ENCODE measurements around the gene TMEM59L.
"Not testable (repeated sequence)": the region's sequence is repeated elsewhere in the genome, so short reads cannot be mapped to it uniquely, and the experiment has no call there.

TMEM59L gene

GRCh38 chr19:18612772-18613588 is at the start of gene TMEM59L:
TMEM59L (plus strand) TSS chr19:18612870; CDS start chr19:18612959, 89 bp downstream.
- in situ Hi-C loops (cut with MboI; ENCODE audit: low sequenced_read_pairs): no loop called here

- in situ Hi-C loops (cut with MboI; ENCODE audit: low sequenced_read_pairs): no loop called here
Observed at GRCh38 chr19:18566953-18567352, 45.7 kb upstream of the TMEM59L start.

- in situ Hi-C loops (cut with MboI; ENCODE audit: low sequenced_read_pairs): no loop called here
Observed at GRCh38 chr19:18568367-18568766, 44.3 kb upstream of the TMEM59L start.

GRCh38 chr19:18571564-18572344 is 40.9 kb upstream of the TMEM59L start, which contains the start of gene UBA52:
UBA52 (plus strand) TSS chr19:18571857; CDS start chr19:18573301, 1,444 bp downstream.
- in situ Hi-C loops (cut with MboI; ENCODE audit: low sequenced_read_pairs): no loop called here

- in situ Hi-C loops (cut with MboI; ENCODE audit: low sequenced_read_pairs): no loop called here
Observed at GRCh38 chr19:18574691-18575291, 37.9 kb upstream of the TMEM59L start.

GRCh38 chr19:18576383-18576782 is 36.3 kb upstream of the TMEM59L start:
- in situ Hi-C loops (cut with MboI; ENCODE audit: low sequenced_read_pairs): no loop called here

- in situ Hi-C loops (cut with MboI; ENCODE audit: low sequenced_read_pairs): no loop called here
Observed at GRCh38 chr19:18577365-18577914, 35.2 kb upstream of the TMEM59L start.

GRCh38 chr19:18580311-18580710 is 32.4 kb upstream of the TMEM59L start:
- in situ Hi-C loops (cut with MboI; ENCODE audit: low sequenced_read_pairs): no loop called here

GRCh38 chr19:18586306-18586705 is 26.4 kb upstream of the TMEM59L start:
- in situ Hi-C loops (cut with MboI; ENCODE audit: low sequenced_read_pairs): no loop called here

GRCh38 chr19:18587561-18587960 is 25.1 kb upstream of the TMEM59L start:
- in situ Hi-C loops (cut with MboI; ENCODE audit: low sequenced_read_pairs): no loop called here

- in situ Hi-C loops (cut with MboI; ENCODE audit: low sequenced_read_pairs): no loop called here
Observed at GRCh38 chr19:18587962-18588610, 24.6 kb upstream of the TMEM59L start.

- in situ Hi-C loops (cut with MboI; ENCODE audit: low sequenced_read_pairs): no loop called here
Observed at GRCh38 chr19:18588611-18589379, 23.9 kb upstream of the TMEM59L start, which contains the start of gene REX1BD. REX1BD (plus strand) TSS chr19:18588798; CDS start chr19:18588802, 4 bp downstream.

- in situ Hi-C loops (cut with MboI; ENCODE audit: low sequenced_read_pairs): no loop called here
Observed at GRCh38 chr19:18589380-18590272, 23.0 kb upstream of the TMEM59L start.

GRCh38 chr19:18590273-18591272 is 22.1 kb upstream of the TMEM59L start:
- in situ Hi-C loops (cut with MboI; ENCODE audit: low sequenced_read_pairs): no loop called here

- in situ Hi-C loops (cut with MboI; ENCODE audit: low sequenced_read_pairs): no loop called here
Observed at GRCh38 chr19:18591735-18592385, 20.8 kb upstream of the TMEM59L start.

GRCh38 chr19:18592732-18593131 is 19.9 kb upstream of the TMEM59L start:
- in situ Hi-C loops (cut with MboI; ENCODE audit: low sequenced_read_pairs): not testable (repeated sequence)
